HepG2 (cell line): ENCODE measurements around the gene PHACTR1. TPM values are rescaled to one million over a fixed set of nuclear protein-coding genes. Genes with fewer than 3 reads are reported as not detected.

ENCODE experiments used
- DNMT3B ChIP-seq: conservative IDR thresholded peaks from 2 replicates; pipeline ENCODE4 v1.6.1; 2016; ENCODE audit warnings: missing biosample characterization, control low read depth
- GTF2F1 ChIP-seq: fragments of 150-350 bp; IDR thresholded peaks from 2 replicates; pipeline ENCODE4 v1.6.1; 2014; ENCODE audit warnings: low read length
- JUNB ChIP-seq: sonication (generic); formaldehyde crosslinking; IDR thresholded peaks from 2 replicates; pipeline ENCODE4 v1.8.0; 2022; ENCODE audit warnings: missing genetic modification reagents, mild to moderate bottlenecking, borderline replicate concordance
- KLF15 ChIP-seq: sonication (generic); formaldehyde crosslinking; IDR thresholded peaks from 2 replicates; pipeline ENCODE4 v1.8.1; 2023; ENCODE audit warnings: borderline replicate concordance, mild to moderate bottlenecking, inconsistent platforms, missing genetic modification reagents, mixed read lengths
- MEF2D ChIP-seq: sonication (generic); formaldehyde crosslinking; IDR thresholded peaks from 2 replicates; pipeline ENCODE4 v1.5.1; 2020; ENCODE audit warnings: mild to moderate bottlenecking, missing genetic modification reagents
- SOX6 ChIP-seq, 2 experiments: fragments of 450-650 bp in 1 of 2; sonication (generic) in 1 of 2; formaldehyde crosslinking in 1 of 2; IDR thresholded peaks; 2 replicates each; pipeline versions ENCODE4 v1.4.0 to v1.6.1; 2017 to 2020; ENCODE audit warnings: antibody characterized with exemption in 1 of 2, mild to moderate bottlenecking in 1 of 2, missing genetic modification reagents in 1 of 2
- TEAD3 ChIP-seq: optimal IDR thresholded peaks from 2 replicates; pipeline ENCODE3; 2016; ENCODE audit warnings: borderline replicate concordance
- ZNF232 ChIP-seq: sonication (generic); formaldehyde crosslinking; IDR thresholded peaks from 2 replicates; pipeline ENCODE4 v1.4.0; 2020; ENCODE audit warnings: missing genetic modification reagents, borderline replicate concordance
- ZNF496 ChIP-seq: sonication (generic); formaldehyde crosslinking; IDR thresholded peaks from 2 replicates; pipeline ENCODE4 v1.8.1; 2023; ENCODE audit warnings: mild to moderate bottlenecking, moderate library complexity, missing genetic modification reagents; ENCODE audit not compliant: insufficient replicate concordance
- ZNF563 ChIP-seq: sonication (generic); formaldehyde crosslinking; IDR thresholded peaks from 2 replicates; pipeline ENCODE4 v1.8.0; 2022; ENCODE audit warnings: mild to moderate bottlenecking, moderate library complexity, missing genetic modification reagents
- ZNF782 ChIP-seq: sonication (generic); formaldehyde crosslinking; IDR thresholded peaks from 2 replicates; pipeline ENCODE4 v1.4.0; 2020; ENCODE audit warnings: missing genetic modification reagents, mild to moderate bottlenecking, borderline replicate concordance
- polyA plus RNA-seq, 8 experiments: library from polyadenylated mRNA; depleted of rRNA in 3 of 8; stranded (reverse) in 7 of 8; unstranded in 1 of 8; fragments of >200 nt; fragmentation: Illumina TruSeq in 4 of 8; extraction: Trizol in 4 of 8; gene quantifications; 2 replicates each; pipeline versions ENCODE4 v1.2.1 to v1.2.3, GENCODE V29; 2011 to 2016; ENCODE audit warnings: low read depth in 4 of 8, missing spikeins in 1 of 8, mixed read lengths in 1 of 8; ENCODE audit not compliant: insufficient read depth in 1 of 8
- total RNA-seq, 5 experiments: library from RNA; depleted of rRNA; stranded (reverse); fragments of >200 nt; fragmentation: Illumina TruSeq; extraction: Trizol; gene quantifications; 2 replicates each; pipeline ENCODE4 v1.2.3, GENCODE V29; 2016; ENCODE audit warnings: low read depth in 1 of 5
- TF ChIP-seq, protein P1 (sequence below): sonication (generic); formaldehyde crosslinking; IDR thresholded peaks from 2 replicates; pipeline ENCODE4 v1.4.0; 2020; ENCODE audit warnings: missing genetic modification reagents
- TF ChIP-seq, protein P2 (sequence below): sonication (generic); formaldehyde crosslinking; IDR thresholded peaks from 2 replicates; pipeline ENCODE4 v1.4.0; 2020; ENCODE audit warnings: mild to moderate bottlenecking, missing genetic modification reagents
- TF ChIP-seq, protein P3 (sequence below): sonication (generic); formaldehyde crosslinking; IDR thresholded peaks from 2 replicates; pipeline ENCODE4 v1.4.0; 2020; ENCODE audit warnings: missing genetic modification reagents, borderline replicate concordance
- TF ChIP-seq, protein P4 (sequence below): sonication (generic); formaldehyde crosslinking; IDR thresholded peaks from 2 replicates; pipeline ENCODE4 v1.8.1; 2023; ENCODE audit warnings: mild to moderate bottlenecking, missing genetic modification reagents
- TF ChIP-seq, protein P5 (sequence below): sonication (generic); formaldehyde crosslinking; IDR thresholded peaks from 2 replicates; pipeline ENCODE4 v1.4.0; 2020; ENCODE audit warnings: missing genetic modification reagents
- TF ChIP-seq, protein P6 (sequence below): sonication (generic); formaldehyde crosslinking; IDR thresholded peaks from 2 replicates; pipeline ENCODE4 v1.4.0; 2020; ENCODE audit warnings: low read depth, mild to moderate bottlenecking, missing genetic modification reagents
- TF ChIP-seq, protein P7 (sequence below): sonication (generic); formaldehyde crosslinking; IDR thresholded peaks from 2 replicates; pipeline ENCODE4 v1.8.1; 2023; ENCODE audit warnings: mild to moderate bottlenecking, moderate library complexity, missing genetic modification reagents

The PHACTR1 gene
- total and polyA plus RNA-seq, 2 of the 13 experiments (the other 11 are each of a cell fraction or from before 2014, with no cell fraction given) = 0.09 TPM; not detected in 1

DNA sequence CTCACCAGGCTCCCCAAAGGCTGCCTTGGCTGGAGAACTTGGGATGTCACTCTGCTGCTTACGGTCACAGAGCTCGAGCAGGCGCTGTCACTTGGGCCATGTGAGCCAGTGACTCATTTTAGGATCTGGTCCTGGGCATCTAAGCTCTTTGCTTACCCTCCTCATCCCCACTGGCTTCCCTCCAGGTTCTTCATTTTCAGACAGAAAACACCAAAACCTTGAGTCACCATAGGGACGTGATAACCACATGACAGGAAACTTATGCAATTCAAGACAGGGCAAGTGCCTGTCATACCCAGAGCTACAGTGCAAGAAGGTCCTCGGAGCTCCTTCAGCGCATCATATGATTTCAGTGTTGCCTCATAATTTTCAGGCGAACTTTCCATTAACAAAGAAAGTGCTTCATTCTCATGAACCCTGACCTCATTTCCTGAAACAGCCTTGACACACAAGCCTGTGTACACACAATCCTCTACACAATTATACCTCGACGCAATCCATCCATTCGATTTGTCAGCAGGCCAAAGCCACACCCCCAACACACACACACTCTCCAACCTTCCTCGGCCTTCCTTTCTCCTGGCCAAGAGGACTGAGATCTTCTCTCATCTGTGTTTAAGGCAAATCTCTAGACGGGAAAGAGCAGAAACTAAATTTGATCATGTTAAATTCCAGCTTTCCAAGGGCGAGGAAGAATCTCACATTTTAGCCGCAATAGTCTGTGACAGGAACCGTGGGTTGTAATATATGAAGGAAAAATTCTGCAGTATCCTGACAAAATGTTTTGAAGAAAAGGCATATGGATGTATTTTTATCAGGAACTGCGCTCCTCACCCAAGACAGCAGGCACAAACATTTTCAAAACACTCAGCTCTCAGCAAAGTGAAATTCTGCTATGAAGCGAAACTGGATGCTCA, 586.4 kb downstream of the PHACTR1 start (continued):
- TF ChIP-seq, protein P1, sequence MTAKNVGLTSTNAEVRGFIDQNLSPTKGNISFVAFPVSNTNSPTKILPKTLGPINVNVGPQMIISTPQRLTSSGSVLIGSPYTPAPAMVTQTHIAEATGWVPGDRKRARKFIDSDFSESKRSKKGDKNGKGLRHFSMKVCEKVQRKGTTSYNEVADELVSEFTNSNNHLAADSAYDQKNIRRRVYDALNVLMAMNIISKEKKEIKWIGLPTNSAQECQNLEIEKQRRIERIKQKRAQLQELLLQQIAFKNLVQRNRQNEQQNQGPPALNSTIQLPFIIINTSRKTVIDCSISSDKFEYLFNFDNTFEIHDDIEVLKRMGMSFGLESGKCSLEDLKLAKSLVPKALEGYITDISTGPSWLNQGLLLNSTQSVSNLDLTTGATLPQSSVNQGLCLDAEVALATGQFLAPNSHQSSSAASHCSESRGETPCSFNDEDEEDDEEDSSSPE = no peak
- TF ChIP-seq ZNF232 (CRISPR knock-in tag) (no peak), KLF15 (CRISPR knock-in tag) (no peak), DNMT3B (CRISPR knock-in tag) (no peak), TEAD3 (CRISPR knock-in tag) (no peak), ZNF563 (no peak), JUNB (CRISPR knock-in tag) (no peak), ZNF496 (no peak), GTF2F1 (no peak), ZNF782 (CRISPR knock-in tag) (no peak), MEF2D (CRISPR knock-in tag) (no peak), SOX6 (IDR thresholded peaks at IDR 0.05) (no peak), SOX6 (CRISPR knock-in tag; IDR thresholded peaks at IDR 0.05) (peak; percentile 63; the same call in 1 of the 2 replicates)
- TF ChIP-seq, protein P2, sequence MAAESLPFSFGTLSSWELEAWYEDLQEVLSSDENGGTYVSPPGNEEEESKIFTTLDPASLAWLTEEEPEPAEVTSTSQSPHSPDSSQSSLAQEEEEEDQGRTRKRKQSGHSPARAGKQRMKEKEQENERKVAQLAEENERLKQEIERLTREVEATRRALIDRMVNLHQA (CRISPR knock-in tag) = no peak
- TF ChIP-seq, protein P3, sequence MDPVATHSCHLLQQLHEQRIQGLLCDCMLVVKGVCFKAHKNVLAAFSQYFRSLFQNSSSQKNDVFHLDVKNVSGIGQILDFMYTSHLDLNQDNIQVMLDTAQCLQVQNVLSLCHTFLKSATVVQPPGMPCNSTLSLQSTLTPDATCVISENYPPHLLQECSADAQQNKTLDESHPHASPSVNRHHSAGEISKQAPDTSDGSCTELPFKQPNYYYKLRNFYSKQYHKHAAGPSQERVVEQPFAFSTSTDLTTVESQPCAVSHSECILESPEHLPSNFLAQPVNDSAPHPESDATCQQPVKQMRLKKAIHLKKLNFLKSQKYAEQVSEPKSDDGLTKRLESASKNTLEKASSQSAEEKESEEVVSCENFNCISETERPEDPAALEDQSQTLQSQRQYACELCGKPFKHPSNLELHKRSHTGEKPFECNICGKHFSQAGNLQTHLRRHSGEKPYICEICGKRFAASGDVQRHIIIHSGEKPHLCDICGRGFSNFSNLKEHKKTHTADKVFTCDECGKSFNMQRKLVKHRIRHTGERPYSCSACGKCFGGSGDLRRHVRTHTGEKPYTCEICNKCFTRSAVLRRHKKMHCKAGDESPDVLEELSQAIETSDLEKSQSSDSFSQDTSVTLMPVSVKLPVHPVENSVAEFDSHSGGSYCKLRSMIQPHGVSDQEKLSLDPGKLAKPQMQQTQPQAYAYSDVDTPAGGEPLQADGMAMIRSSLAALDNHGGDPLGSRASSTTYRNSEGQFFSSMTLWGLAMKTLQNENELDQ = no peak
- TF ChIP-seq, protein P4, sequence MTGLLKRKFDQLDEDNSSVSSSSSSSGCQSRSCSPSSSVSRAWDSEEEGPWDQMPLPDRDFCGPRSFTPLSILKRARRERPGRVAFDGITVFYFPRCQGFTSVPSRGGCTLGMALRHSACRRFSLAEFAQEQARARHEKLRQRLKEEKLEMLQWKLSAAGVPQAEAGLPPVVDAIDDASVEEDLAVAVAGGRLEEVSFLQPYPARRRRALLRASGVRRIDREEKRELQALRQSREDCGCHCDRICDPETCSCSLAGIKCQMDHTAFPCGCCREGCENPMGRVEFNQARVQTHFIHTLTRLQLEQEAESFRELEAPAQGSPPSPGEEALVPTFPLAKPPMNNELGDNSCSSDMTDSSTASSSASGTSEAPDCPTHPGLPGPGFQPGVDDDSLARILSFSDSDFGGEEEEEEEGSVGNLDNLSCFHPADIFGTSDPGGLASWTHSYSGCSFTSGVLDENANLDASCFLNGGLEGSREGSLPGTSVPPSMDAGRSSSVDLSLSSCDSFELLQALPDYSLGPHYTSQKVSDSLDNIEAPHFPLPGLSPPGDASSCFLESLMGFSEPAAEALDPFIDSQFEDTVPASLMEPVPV = no peak
- TF ChIP-seq, protein P5, sequence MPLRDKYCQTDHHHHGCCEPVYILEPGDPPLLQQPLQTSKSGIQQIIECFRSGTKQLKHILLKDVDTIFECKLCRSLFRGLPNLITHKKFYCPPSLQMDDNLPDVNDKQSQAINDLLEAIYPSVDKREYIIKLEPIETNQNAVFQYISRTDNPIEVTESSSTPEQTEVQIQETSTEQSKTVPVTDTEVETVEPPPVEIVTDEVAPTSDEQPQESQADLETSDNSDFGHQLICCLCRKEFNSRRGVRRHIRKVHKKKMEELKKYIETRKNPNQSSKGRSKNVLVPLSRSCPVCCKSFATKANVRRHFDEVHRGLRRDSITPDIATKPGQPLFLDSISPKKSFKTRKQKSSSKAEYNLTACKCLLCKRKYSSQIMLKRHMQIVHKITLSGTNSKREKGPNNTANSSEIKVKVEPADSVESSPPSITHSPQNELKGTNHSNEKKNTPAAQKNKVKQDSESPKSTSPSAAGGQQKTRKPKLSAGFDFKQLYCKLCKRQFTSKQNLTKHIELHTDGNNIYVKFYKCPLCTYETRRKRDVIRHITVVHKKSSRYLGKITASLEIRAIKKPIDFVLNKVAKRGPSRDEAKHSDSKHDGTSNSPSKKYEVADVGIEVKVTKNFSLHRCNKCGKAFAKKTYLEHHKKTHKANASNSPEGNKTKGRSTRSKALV = no peak
- TF ChIP-seq, protein P6, sequence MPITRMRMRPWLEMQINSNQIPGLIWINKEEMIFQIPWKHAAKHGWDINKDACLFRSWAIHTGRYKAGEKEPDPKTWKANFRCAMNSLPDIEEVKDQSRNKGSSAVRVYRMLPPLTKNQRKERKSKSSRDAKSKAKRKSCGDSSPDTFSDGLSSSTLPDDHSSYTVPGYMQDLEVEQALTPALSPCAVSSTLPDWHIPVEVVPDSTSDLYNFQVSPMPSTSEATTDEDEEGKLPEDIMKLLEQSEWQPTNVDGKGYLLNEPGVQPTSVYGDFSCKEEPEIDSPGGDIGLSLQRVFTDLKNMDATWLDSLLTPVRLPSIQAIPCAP (CRISPR knock-in tag) = no peak
- TF ChIP-seq, protein P7, sequence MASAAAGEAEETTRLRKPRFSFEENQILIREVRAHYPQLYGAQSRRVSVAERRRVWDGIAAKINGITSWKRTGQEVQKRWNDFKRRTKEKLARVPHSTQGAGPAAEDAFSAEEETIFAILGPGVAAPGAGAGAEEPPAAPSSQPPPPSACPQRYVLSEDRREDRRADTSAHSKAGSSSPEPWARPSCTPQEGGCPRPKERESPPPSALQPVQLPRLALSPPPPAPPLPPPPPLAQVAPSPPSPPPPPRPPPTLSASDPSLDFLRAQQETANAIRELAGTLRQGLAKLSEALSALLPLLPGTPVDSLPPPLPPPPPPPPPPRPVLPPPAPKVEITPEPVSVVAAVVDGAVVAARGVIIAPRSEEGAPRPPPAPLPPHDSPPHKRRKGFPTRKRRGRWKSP (CRISPR knock-in tag) = peak; percentile 53; the same call in 1 of the 2 replicates
